PFSK-1 (cell line): ENCODE results near the gene STXBP2.

ENCODE experiments used
- FOXP2 ChIP-seq: optimal IDR thresholded peaks from 2 replicates; pipeline ENCODE3; 2011; ENCODE audit warnings: borderline replicate concordance, control low read depth, inconsistent platforms; ENCODE audit not compliant: insufficient read depth; ENCODE audit errors: extremely low read length, extremely low read depth
- POLR2AphosphoS5 ChIP-seq: IDR thresholded peaks from 2 replicates; pipeline ENCODE4 v1.6.1; 2012; ENCODE audit warnings: low read depth, mild to moderate bottlenecking, control low read depth, low read length, moderate library complexity
- SIN3A ChIP-seq: IDR thresholded peaks from 2 replicates; pipeline ENCODE4 v1.6.1; 2012; ENCODE audit warnings: mild to moderate bottlenecking, low read length, moderate library complexity, borderline replicate concordance; ENCODE audit not compliant: insufficient read depth
- TAF1 ChIP-seq: IDR thresholded peaks from 2 replicates; pipeline ENCODE4 v1.6.1; 2012; ENCODE audit warnings: low read length, control low read depth, borderline replicate concordance; ENCODE audit not compliant: insufficient read depth
- TF ChIP-seq, protein P1 (sequence below), 2 experiments: IDR thresholded peaks; 2 replicates each; pipeline versions ENCODE4 v1.6.1 to v1.8.0; 2011 to 2012; ENCODE audit warnings: low read depth in 2 of 2, low read length in 2 of 2, control low read depth in 1 of 2, inconsistent platforms in 1 of 2, mild to moderate bottlenecking in 1 of 2, moderate library complexity in 1 of 2; ENCODE audit not compliant: insufficient read depth in 1 of 2

STXBP2 gene

DNA sequence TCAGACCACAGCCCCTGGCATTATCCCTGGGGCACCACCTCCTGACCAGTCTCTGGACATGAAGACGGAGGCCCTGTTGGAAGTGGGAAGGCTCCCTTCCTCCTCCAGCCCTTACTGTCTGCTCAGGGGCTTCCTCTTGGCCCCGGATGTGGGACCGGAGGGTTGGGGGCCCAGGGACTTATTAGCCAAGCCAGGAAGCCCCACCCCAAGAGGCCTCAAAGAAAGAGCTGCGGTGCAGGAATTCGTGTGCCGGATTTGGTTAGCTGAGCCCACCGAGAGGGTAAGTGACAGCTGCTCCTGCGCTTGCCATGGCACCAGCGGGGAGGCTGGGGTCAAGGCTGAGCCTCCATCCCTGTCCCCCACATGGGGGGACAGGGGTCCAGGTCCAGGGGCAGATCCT lies 31.9 kb downstream of the STXBP2 start, which contains the start of gene RETN:
RETN (plus strand) TSS at position 208 of the 400 bp plus-strand sequence. CDS start 278 bp downstream, outside the sequence.
- TF ChIP-seq SIN3A (no peak), TAF1 (no peak), FOXP2 (no peak), POLR2AphosphoS5 (no peak)
- TF ChIP-seq, protein P1, sequence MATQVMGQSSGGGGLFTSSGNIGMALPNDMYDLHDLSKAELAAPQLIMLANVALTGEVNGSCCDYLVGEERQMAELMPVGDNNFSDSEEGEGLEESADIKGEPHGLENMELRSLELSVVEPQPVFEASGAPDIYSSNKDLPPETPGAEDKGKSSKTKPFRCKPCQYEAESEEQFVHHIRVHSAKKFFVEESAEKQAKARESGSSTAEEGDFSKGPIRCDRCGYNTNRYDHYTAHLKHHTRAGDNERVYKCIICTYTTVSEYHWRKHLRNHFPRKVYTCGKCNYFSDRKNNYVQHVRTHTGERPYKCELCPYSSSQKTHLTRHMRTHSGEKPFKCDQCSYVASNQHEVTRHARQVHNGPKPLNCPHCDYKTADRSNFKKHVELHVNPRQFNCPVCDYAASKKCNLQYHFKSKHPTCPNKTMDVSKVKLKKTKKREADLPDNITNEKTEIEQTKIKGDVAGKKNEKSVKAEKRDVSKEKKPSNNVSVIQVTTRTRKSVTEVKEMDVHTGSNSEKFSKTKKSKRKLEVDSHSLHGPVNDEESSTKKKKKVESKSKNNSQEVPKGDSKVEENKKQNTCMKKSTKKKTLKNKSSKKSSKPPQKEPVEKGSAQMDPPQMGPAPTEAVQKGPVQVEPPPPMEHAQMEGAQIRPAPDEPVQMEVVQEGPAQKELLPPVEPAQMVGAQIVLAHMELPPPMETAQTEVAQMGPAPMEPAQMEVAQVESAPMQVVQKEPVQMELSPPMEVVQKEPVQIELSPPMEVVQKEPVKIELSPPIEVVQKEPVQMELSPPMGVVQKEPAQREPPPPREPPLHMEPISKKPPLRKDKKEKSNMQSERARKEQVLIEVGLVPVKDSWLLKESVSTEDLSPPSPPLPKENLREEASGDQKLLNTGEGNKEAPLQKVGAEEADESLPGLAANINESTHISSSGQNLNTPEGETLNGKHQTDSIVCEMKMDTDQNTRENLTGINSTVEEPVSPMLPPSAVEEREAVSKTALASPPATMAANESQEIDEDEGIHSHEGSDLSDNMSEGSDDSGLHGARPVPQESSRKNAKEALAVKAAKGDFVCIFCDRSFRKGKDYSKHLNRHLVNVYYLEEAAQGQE (IDR thresholded peaks at IDR 0.05; ENCODE audit: insufficient read depth in 1 of 2, low read depth in 2 of 2, low read length in 2 of 2) = no peak

DNA sequence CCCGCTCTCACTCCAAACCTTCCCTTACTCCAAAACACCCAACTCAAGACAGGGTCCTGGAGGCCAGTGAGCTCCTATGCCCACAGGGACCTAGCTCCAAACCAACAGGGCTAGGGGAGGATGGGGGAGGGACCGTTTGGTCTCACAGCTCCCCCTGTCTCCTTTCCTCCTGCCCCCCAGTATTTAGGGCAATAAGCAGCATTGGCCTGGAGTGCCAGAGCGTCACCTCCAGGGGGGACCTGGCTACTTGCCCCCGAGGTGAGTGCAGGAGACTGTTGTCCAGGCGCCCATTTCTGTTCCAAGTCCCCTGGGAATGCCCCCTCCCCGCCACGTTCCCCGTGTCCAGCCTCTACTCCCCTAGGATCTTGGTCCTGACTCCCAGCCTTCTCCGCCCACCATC lies 32.7 kb downstream of the STXBP2 start:
- TF ChIP-seq, protein P1 (IDR thresholded peaks at IDR 0.05; ENCODE audit: insufficient read depth in 1 of 2, low read depth in 2 of 2, low read length in 2 of 2) = no peak
- no peak for TF ChIP-seq SIN3A
- TF ChIP-seq FOXP2 = no peak
- TF ChIP-seq POLR2AphosphoS5 = no peak
- TF ChIP-seq TAF1 = no peak

DNA sequence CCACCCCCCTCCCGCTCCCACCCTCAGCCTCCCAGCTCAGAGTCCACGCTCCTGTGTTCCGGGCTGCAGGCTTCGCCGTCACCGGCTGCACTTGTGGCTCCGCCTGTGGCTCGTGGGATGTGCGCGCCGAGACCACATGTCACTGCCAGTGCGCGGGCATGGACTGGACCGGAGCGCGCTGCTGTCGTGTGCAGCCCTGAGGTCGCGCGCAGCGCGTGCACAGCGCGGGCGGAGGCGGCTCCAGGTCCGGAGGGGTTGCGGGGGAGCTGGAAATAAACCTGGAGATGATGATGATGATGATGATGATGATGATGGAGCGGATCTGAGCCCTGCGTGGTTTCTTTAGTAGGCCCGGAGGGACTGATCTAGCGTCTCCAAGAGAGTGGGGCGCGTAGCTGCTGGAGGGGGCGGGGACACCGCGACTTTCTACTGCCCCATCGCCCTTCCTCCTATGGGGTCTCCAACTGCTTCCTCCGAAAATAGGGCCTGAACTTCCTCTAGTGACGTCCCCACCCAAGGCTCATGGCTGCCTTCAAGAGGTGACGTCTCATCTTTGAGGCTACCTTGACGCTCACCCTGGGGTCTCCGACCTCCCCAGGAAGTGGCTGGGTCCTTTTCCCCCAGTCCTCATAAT lies 33.4 kb downstream of the STXBP2 start:
- TF ChIP-seq SIN3A (no peak), FOXP2 (peak; percentile 16), POLR2AphosphoS5 (no peak), TAF1 (no peak)

DNA sequence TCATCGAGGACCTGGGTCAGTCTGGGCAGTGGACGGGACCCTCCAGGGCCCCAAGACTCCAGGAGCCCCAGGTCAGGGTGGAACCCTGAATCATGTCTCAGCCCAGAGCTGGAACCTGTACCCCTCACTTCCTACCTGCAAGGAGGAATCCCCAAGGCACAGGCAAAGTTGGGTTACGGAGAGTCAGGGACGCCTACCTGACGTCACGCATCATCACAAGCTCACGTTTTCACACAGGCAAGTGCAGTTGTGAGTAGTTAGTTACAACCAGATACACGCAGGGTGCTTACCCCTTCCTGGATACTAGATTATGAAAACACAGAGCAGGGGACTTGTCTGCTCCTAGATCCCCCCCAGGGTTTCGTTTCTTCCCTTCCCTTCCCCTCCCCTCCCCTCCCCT lies 33.9 kb downstream of the STXBP2 start:
- TF ChIP-seq TAF1 (no peak), POLR2AphosphoS5 (no peak), SIN3A (no peak), FOXP2 (no peak)
- TF ChIP-seq, protein P1 (IDR thresholded peaks at IDR 0.05; ENCODE audit: insufficient read depth in 1 of 2, low read depth in 2 of 2, low read length in 2 of 2) = no peak

DNA sequence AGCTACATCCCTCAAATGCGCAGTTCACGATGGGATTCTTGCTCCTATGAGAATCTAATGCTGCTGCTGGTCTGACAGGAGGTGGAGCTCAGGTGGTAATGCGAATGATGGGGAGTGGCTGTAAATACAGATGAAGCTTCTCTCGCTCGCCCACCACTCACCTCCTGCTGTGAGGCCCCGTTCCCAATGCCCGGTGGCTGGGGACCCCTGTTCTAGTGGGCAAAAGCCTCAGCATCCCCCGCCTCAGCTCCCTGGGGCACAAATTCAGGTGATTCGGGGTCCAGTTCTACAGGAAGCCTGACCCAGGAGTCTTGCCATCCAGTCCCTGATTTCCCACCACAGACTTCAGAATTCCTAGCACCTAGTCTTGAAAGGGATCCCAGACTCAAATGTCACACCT lies 35.6 kb downstream of the STXBP2 start:
- TF ChIP-seq, protein P1 (IDR thresholded peaks at IDR 0.05; ENCODE audit: insufficient read depth in 1 of 2, low read depth in 2 of 2, low read length in 2 of 2) = no peak
- TF ChIP-seq SIN3A (no peak), POLR2AphosphoS5 (no peak), FOXP2 (no peak), TAF1 (no peak)
